HepG2 (cell line): ENCODE data around the gene PRKCSH. TPM values are rescaled to one million over a fixed set of nuclear protein-coding genes. Genes with fewer than 3 reads are reported as not detected.

Experiments
- E2F1 ChIP-seq: sonication (generic); formaldehyde crosslinking; IDR thresholded peaks from 2 replicates; pipeline ENCODE4 v1.5.0; 2020; ENCODE audit warnings: missing genetic modification reagents
- EHMT2 ChIP-seq: fragments of 200-600 bp; sonication (generic); IDR thresholded peaks from 2 replicates; pipeline ENCODE4 v1.7.0; 2017; ENCODE audit warnings: antibody characterized with exemption, low read depth, low read length, borderline replicate concordance
- ETV5 ChIP-seq: IDR thresholded peaks from 2 replicates; pipeline ENCODE4 v1.6.1; 2018; ENCODE audit warnings: missing biosample characterization, missing genetic modification reagents, inconsistent platforms, borderline replicate concordance
- KLF12 ChIP-seq: sonication (generic); formaldehyde crosslinking; IDR thresholded peaks from 2 replicates; pipeline ENCODE4 v1.4.0; 2020; ENCODE audit warnings: missing genetic modification reagents, borderline replicate concordance
- MIER3 ChIP-seq: IDR thresholded peaks from 2 replicates; pipeline ENCODE4 v1.6.1; 2016; ENCODE audit warnings: missing compliant biosample characterization, borderline replicate concordance
- MNT ChIP-seq: fragments of 450-650 bp; IDR thresholded peaks from 2 replicates; pipeline ENCODE4 v1.6.1; 2016
- PATZ1 ChIP-seq: sonication (generic); formaldehyde crosslinking; IDR thresholded peaks from 2 replicates; pipeline ENCODE4 v1.4.0; 2020; ENCODE audit warnings: missing genetic modification reagents
- RARA ChIP-seq: IDR thresholded peaks from 2 replicates; pipeline ENCODE4 v1.6.1; 2016; ENCODE audit warnings: missing genetic modification reagents, missing compliant biosample characterization
- SIX1 ChIP-seq: sonication (generic); formaldehyde crosslinking; IDR thresholded peaks from 2 replicates; pipeline ENCODE4 v1.4.0; 2020; ENCODE audit warnings: missing genetic modification reagents, borderline replicate concordance
- ZGPAT ChIP-seq: IDR thresholded peaks from 2 replicates; pipeline ENCODE4 v1.6.1; 2016; ENCODE audit warnings: mild to moderate bottlenecking
- ZNF382 ChIP-seq: sonication (generic); formaldehyde crosslinking; IDR thresholded peaks from 2 replicates; pipeline ENCODE4 v1.5.0; 2020; ENCODE audit warnings: missing genetic modification reagents, mild to moderate bottlenecking, borderline replicate concordance
- ZNF432 ChIP-seq: sonication (generic); formaldehyde crosslinking; IDR thresholded peaks from 2 replicates; pipeline ENCODE4 v1.5.0; 2020; ENCODE audit warnings: missing genetic modification reagents, mild to moderate bottlenecking, borderline replicate concordance
- polyA plus RNA-seq, 8 experiments: library from polyadenylated mRNA; depleted of rRNA in 3 of 8; stranded (reverse) in 7 of 8; unstranded in 1 of 8; fragments of >200 nt; fragmentation: Illumina TruSeq in 4 of 8; extraction: Trizol in 4 of 8; gene quantifications; 2 replicates each; pipeline versions ENCODE4 v1.2.1 to v1.2.3, GENCODE V29; 2011 to 2016; ENCODE audit warnings: low read depth in 4 of 8, missing spikeins in 1 of 8, mixed read lengths in 1 of 8; ENCODE audit not compliant: insufficient read depth in 1 of 8
- total RNA-seq, 5 experiments: library from RNA; depleted of rRNA; stranded (reverse); fragments of >200 nt; fragmentation: Illumina TruSeq; extraction: Trizol; gene quantifications; 2 replicates each; pipeline ENCODE4 v1.2.3, GENCODE V29; 2016; ENCODE audit warnings: low read depth in 1 of 5
- TF ChIP-seq, protein P1 (sequence below): IDR thresholded peaks from 2 replicates; pipeline ENCODE4 v1.6.1; 2016; ENCODE audit warnings: low read depth

The PRKCSH gene
- total and polyA plus RNA-seq, 2 of the 13 experiments (the other 11 are each of a cell fraction or from before 2014, with no cell fraction given): 85.1 to 125 TPM

GRCh38 chr19:11453468-11454341 lies 18.3 kb downstream of the PRKCSH start (continued):
- peak; percentile 31; the same call in 1 of the 2 replicates for TF ChIP-seq PATZ1 (CRISPR knock-in tag)
- TF ChIP-seq SIX1 (CRISPR knock-in tag): no peak
- TF ChIP-seq ZNF432 (CRISPR knock-in tag): no peak
- no peak for TF ChIP-seq EHMT2
- no peak for TF ChIP-seq E2F1
- TF ChIP-seq ZNF382 (CRISPR knock-in tag): no peak
- no peak for TF ChIP-seq ZGPAT
- TF ChIP-seq RARA (CRISPR knock-in tag): no peak
- TF ChIP-seq, protein P1, sequence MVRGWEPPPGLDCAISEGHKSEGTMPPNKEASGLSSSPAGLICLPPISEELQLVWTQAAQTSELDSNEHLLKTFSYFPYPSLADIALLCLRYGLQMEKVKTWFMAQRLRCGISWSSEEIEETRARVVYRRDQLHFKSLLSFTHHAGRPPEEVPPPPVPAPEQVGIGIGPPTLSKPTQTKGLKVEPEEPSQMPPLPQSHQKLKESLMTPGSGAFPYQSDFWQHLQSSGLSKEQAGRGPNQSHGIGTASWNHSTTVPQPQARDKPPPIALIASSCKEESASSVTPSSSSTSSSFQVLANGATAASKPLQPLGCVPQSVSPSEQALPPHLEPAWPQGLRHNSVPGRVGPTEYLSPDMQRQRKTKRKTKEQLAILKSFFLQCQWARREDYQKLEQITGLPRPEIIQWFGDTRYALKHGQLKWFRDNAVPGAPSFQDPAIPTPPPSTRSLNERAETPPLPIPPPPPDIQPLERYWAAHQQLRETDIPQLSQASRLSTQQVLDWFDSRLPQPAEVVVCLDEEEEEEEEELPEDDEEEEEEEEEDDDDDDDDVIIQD (CRISPR knock-in tag): no peak
- no peak for TF ChIP-seq KLF12 (CRISPR knock-in tag)
- 0 out of 2 replicates have a peak, but pooled peaks have one; percentile 4 for TF ChIP-seq MNT
- TF ChIP-seq MIER3 (CRISPR knock-in tag): no peak
- TF ChIP-seq ETV5 (CRISPR knock-in tag): no peak
- TF ChIP-seq, all 625 proteins: peak for 3
